GM21717 (cell line): ENCODE measurements around the gene SPATA2.
"Not testable (repeated sequence)": the region's sequence is repeated elsewhere in the genome, so short reads cannot be mapped to it uniquely, and the experiment has no call there.

Source experiments
- ATAC-seq: cut with Tn5 transposase; IDR thresholded peaks from one replicate; pipeline ENCODE4 v1.9.1; 2021; ENCODE audit warnings: mild to moderate bottlenecking, moderate library complexity; ENCODE audit not compliant: unreplicated experiment

Gene SPATA2

DNA sequence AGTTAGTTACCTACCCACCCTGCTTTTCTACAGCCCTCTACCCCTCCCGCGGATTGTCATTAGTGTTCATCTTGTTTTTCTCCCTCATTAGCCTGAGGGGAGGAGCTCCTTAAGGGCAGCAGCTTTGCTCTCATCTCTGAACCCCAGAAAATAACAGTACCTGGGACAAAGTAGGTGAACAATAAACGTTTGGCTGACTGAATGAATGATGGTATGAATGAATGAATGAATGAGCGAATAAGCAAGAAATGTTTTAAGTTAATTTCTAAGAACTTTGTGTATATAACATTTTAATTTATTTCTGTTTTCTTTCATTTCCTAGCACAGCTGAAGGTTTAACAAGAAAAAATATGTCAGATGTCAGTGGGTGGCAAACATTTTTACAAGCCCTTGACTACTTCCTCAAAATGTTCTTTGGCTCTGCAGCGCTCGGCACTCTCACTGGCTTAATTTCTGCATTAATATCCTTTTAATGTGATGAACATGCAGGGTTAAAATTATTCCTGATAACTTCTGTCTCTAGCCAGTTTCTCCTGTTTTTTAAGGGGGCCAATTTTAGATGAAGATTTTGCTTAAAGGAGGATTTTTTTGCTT lies 52.6 kb downstream of the SPATA2 start:
- no peak for ATAC-seq

GRCh38 chr20:49861232-49861631 lies 54.1 kb downstream of the SPATA2 start:
- ATAC-seq, result not testable (repeated sequence)

- ATAC-seq, result no peak
These were observed 55.5 kb downstream of the SPATA2 start for GRCh38 chr20:49859807-49860206.

DNA sequence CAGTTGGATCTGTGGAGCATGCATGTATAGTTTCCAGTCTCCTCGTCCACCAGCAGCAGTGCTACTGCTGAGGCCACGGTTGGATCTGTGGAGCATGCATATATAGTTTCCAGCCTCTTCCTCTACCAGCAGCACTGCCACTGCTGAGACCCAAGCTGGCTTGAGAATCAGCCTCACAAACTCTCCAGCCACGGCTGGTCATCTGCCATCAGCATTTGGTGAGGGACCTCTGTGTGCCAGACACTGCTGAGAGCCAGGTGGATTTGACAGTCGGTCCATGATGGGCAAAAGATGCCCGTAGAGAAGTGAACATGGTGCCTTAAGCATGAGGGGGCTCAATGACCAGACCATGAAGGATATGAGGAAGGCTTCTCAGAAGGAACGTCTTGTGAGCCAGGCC lies 56.3 kb downstream of the SPATA2 start:
- no peak for ATAC-seq

DNA sequence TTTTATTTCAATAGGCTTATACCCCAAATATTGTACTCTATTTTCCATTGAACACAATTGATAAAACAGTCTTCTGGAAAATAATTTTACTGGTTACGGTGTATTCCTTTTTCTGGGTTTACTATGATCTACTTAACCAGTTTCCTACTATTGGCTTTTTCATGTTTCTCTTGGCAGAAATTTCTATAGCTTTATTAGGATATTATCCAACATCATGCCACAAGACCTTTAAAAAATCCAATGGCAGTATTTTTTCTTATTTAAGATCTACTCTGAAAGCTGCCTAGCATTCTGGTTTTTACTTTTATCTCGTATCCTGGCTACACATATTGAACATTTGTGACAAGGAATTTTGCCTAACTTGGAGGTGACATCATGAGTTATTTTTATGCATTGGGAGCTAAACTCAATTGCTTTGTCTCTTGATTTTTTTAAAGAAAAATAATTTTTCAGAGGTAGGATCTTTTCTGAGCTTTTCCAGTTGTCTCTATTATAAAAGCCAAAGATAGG lies 57.2 kb downstream of the SPATA2 start:
- no peak for ATAC-seq

DNA sequence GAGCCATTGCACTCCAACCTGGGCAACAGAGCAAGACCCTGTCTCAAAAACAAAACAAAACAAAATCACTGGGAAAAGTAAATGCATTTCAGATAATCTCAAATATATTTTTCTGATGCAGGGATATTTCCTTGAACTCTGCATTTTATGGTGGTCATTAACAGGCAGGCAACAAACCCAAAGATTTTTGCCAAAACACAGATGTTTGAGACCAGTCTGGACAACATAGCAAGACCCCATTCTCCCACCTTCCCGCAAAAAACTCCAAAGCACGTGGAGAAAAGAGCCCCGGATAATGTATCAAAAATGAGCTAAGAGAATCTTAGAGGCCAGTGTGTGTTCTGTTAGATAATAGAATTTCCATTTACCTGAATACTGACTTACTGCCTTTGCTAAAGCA lies 58.4 kb downstream of the SPATA2 start:
- no peak for ATAC-seq

GRCh38 chr20:49854190-49854875 lies 61.0 kb downstream of the SPATA2 start:
- ATAC-seq, result no peak

DNA sequence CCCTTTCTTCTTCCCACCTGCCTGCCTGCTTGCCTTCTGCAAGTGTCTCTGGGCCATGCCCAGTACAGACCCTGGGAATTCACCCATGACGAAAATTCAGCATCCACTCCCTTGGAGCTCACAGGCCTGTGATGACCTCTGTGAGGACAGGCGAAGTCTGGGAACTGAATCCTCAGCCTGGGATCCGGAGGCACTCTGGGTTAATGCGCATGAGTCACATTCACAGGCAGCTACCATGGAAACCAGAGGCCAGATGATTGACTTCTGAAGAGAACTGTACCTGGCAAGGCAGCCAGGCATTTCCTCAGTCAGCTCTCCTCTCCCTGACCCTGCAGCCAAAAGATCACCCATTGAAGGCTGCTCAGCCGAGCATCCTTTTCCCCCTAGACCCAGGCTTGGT lies 61.7 kb downstream of the SPATA2 start:
- ATAC-seq, result no peak
